Adipocyte (in vitro differentiated cells): Measurements from ENCODE around the gene SLC43A3.

Experiments used
- DNase-seq: peaks from one replicate; pipeline ENCODE4 v3.0.0-alpha.2; 2015; ENCODE audit warnings: low read depth
- H3K27me3 ChIP-seq: replicated peaks from 2 replicates; pipeline ENCODE4 v1.7.0; 2013; ENCODE audit warnings: mild to moderate bottlenecking, low read length, moderate library complexity; ENCODE audit not compliant: control insufficient read depth, insufficient read depth
- H3K36me3 ChIP-seq: 2 replicates; pipeline ENCODE4 v1.7.0; 2013; ENCODE audit warnings: low read length, mild to moderate bottlenecking, moderate library complexity; ENCODE audit not compliant: control insufficient read depth, insufficient read depth, severe bottlenecking
- H3K4me1 ChIP-seq: 2 replicates; pipeline ENCODE4 v1.7.0; 2013; ENCODE audit warnings: mild to moderate bottlenecking, low read length, moderate library complexity; ENCODE audit not compliant: control insufficient read depth, insufficient read depth
- H3K4me3 ChIP-seq: 2 replicates; pipeline ENCODE4 v1.7.0; 2013; ENCODE audit warnings: mild to moderate bottlenecking, low read length, moderate library complexity
- H3K9ac ChIP-seq: 2 replicates; pipeline ENCODE4 v1.7.0; 2013; ENCODE audit warnings: mild to moderate bottlenecking, low read length, moderate library complexity
- H3K9me3 ChIP-seq: 2 replicates; pipeline ENCODE4 v1.7.0; 2013; ENCODE audit warnings: mild to moderate bottlenecking, low read length, moderate library complexity; ENCODE audit not compliant: control insufficient read depth

The SLC43A3 gene

GRCh38 chr11:57425565-57426438 is 1.1 kb downstream of the SLC43A3 start:
- H3K9me3 ChIP-seq, result no peaks in the 10 kb centered on the region
- H3K36me3 ChIP-seq, result peaks cover 2% of the 10 kb centered on the region
- H3K27me3 ChIP-seq, result no peaks in the 10 kb centered on the region
- no peak for DNase-seq
- peaks cover 48% of the 10 kb centered on the region for H3K4me1 ChIP-seq
- H3K9ac ChIP-seq, result peak overlapping the region; percentile 88
- H3K4me3 ChIP-seq, result peak overlapping the region; percentile 75

DNA sequence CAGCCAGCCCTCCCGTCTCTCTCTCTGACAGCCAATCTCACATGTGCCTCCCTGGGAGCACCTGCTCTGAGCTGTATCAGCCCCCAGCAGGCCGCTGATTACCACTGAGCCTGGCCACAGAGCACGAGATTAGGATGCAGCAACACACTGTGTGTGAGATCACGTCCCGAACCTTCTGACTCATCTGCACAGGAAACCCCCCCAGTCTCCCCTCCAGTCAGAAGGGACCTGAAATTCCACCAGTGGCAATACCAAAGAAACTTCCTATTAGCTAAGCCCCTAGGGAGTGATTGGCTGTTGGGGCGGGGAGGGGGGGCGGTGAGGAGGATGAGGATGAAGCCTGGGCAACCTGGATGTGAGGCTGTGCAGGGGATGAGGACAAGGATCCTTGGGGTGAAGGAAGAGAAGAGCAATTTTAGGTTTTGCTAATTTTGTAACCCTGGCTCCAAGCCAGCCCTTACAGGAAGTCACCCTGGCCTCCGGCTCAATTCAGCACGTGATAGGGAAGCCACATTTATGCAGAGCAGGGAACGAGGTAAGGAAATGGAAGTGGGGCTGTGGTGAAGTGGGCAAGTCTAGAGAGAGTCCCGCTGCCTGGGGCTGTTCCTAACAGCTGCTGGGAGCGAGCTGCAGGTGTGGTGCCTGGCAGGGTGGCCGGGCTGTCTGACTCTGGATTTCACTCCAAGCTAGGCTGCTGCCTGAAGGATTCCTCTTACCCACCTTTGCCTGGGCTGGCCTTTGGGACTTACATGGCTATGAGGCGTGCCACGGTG is 1.9 kb downstream of the SLC43A3 start:
- peaks cover 11% of the 10 kb centered on the region for H3K36me3 ChIP-seq
- H3K4me3 ChIP-seq, result peak overlapping the region; percentile 50
- peaks cover 48% of the 10 kb centered on the region for H3K4me1 ChIP-seq
- H3K9me3 ChIP-seq, result no peaks in the 10 kb centered on the region
- DNase-seq, result peak; percentile 42
- H3K27me3 ChIP-seq, result no peaks in the 10 kb centered on the region
- H3K9ac ChIP-seq, result peak overlapping the region; percentile 88

- Histone ChIP-seq H3K9ac (peak overlapping the region; percentile 72), H3K27me3 (no peaks in the 10 kb centered on the region), H3K4me1 (peaks cover 50% of the 10 kb centered on the region), H3K4me3 (peak overlapping the region; percentile 25), H3K36me3 (peaks cover 11% of the 10 kb centered on the region), H3K9me3 (no peaks in the 10 kb centered on the region)
- DNase-seq, result no peak
Measured at GRCh38 chr11:57424137-57424791, 2.7 kb downstream of the SLC43A3 start.

DNA sequence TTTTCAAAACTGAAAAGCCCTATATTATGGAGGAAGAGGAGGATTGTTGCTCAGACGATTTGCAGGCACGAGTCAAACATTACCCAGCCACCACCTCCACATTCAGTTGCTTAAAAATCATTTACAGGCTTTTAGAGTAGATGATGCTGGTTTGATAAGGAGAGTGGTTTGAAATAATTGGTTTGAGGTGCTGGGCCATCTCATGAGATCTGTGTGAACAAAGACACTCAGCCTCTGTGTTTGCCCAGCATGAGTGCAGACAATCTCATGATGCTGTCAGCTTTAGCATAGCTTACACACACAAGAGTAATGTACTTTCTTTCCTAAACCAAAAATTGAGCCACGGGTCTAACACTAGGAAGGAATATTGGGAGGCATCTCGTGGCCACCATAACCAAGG is 4.3 kb downstream of the SLC43A3 start:
- H3K36me3 ChIP-seq, result peaks cover 14% of the 10 kb centered on the region
- peaks cover 50% of the 10 kb centered on the region for H3K4me1 ChIP-seq
- no peak overlapping the region for H3K9ac ChIP-seq
- H3K4me3 ChIP-seq, result no peak overlapping the region
- H3K27me3 ChIP-seq, result no peaks in the 10 kb centered on the region
- H3K9me3 ChIP-seq, result no peaks in the 10 kb centered on the region
- DNase-seq, result no peak

DNA sequence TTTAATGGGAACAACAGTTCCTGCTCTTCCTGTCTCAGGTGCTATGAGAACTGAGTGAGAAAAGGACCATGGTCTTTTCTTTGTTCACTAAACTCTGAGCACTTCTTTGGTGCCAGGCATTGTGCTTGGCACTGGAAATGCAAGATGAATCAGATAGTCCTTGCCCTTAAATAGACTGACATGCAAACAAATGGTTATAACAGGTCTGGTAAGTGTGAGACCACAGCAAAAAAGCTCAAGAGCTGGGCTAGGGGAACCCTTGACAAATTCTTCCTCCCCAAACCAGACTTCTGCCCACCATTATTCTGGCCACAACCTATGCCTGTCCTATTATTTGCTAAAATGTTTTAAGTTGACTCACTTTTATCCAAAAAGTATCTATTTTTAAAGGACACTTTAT is 5.1 kb downstream of the SLC43A3 start:
- H3K9me3 ChIP-seq, result no peaks in the 10 kb centered on the region
- peaks cover 16% of the 10 kb centered on the region for H3K36me3 ChIP-seq
- H3K9ac ChIP-seq, result no peak overlapping the region
- no peak overlapping the region for H3K4me3 ChIP-seq
- peaks cover 50% of the 10 kb centered on the region for H3K4me1 ChIP-seq
- H3K27me3 ChIP-seq, result no peaks in the 10 kb centered on the region
- no peak for DNase-seq

DNA sequence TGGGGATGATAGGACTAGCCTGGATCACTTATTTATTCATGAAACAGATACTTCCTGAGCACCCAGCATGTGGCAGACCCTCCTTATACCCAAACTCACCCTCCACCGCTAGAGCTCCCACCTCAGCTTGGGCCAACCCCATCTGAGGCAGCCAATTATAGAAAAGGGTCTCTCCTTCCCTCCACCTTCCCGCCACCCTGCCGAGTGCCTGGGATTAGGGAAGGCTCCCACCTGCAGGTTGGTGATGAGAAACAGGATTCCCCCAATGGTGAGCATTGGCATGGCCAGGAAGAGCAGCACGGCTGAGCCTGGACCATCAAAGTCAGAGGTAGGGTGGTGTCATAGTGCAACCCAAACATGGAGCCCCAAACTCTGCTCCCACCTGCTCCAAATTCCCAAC is 5.9 kb downstream of the SLC43A3 start:
- no peak for DNase-seq

DNA sequence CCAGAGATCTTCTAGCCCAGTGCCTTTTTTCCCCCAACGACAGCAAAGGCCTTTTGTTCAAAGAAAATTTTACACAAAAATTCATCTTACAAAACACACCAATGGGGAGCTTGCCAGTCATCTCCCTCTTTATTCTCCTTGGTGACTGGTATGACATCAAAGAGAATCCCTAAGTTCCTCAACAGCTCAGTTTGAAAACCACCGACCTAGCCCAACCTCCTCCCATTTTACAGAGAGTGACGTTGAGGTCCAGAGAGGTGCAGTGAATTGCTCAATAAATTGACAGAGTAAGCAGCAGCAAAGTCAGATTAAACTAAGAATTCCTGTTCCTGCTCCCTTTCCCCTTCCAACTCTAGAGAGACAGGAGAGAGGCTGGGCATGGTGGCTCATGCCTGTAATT is 7.8 kb downstream of the SLC43A3 start:
- peaks cover 40% of the 10 kb centered on the region for H3K36me3 ChIP-seq
- no peak for DNase-seq
- peaks cover 31% of the 10 kb centered on the region for H3K4me1 ChIP-seq
- no peak overlapping the region for H3K9ac ChIP-seq
- H3K4me3 ChIP-seq, result no peak overlapping the region
- no peaks in the 10 kb centered on the region for H3K9me3 ChIP-seq
- H3K27me3 ChIP-seq, result no peaks in the 10 kb centered on the region

More for the DNA sequence above, 5.9 kb downstream of the SLC43A3 start:
- Histone ChIP-seq H3K9ac (no peak overlapping the region), H3K4me3 (no peak overlapping the region), H3K36me3 (peaks cover 22% of the 10 kb centered on the region), H3K9me3 (no peaks in the 10 kb centered on the region), H3K27me3 (no peaks in the 10 kb centered on the region), H3K4me1 (peaks cover 50% of the 10 kb centered on the region)

DNA sequence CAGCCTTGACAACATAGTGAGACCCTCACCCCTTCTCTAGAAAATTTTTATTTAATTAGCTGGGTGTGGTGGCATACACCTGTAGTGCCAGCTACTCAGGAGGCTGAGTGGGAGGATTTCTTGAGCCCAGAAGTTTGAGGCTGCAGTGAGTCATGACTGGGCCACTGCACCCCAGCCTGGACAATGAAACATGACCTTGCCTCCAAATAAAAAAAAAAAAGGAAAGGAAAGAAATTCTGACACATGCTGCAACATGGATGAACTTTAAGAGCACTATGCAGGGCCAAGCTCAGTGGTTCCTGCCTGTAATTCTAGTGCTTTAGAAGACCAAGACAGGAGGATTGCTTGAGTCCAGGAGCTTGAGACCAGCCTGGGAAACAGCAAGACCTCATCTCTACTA is 8.8 kb downstream of the SLC43A3 start:
- H3K9ac ChIP-seq, result no peak overlapping the region
- no peak overlapping the region for H3K4me3 ChIP-seq
- peaks cover 30% of the 10 kb centered on the region for H3K4me1 ChIP-seq
- H3K36me3 ChIP-seq, result peaks cover 50% of the 10 kb centered on the region
- DNase-seq, result no peak
- H3K9me3 ChIP-seq, result no peaks in the 10 kb centered on the region
- H3K27me3 ChIP-seq, result no peaks in the 10 kb centered on the region

DNA sequence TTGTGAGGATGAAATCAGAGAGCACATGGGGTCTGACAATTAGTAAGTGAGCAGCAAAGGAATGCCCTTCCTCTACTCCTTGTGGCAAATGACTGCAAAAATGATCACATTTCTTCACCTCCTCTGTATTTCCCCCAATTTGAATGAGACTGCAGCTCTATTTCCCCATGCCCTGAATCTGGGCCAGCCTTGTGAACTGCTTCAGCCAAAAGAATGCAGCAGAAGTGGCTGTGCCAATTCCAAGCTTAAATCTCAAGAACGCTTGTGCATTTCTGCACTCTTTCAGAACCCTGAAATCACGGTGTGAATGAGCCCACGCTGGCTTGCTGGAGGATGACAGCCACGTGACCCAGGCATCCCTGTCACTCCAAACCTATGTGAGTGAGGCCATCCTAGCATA is 9.9 kb downstream of the SLC43A3 start:
- peak; percentile 87 for DNase-seq
- Histone ChIP-seq H3K9me3 (no peaks in the 10 kb centered on the region), H3K36me3 (peaks cover 52% of the 10 kb centered on the region), H3K9ac (peak overlapping the region; percentile 44), H3K4me3 (no peak overlapping the region), H3K27me3 (no peaks in the 10 kb centered on the region), H3K4me1 (peaks cover 30% of the 10 kb centered on the region)

DNA sequence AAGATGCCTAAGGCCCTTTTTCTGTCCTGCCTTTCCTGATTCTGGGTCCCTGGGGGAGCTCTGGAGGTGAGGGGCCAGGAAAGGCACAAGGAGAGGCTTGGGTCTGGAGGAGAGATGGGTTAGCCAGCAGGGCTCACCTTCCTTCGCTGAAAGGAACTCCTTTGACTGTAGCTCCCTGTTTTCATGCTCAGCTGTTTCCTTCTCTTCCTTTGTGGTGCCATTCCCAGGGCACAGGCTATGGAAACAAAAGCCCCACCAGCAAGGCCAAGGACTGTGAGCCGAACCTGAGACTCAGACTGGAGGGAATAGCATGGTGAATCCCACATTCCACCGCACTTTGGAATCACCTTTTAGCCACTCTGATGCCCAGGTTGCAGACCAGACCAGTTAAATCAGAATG is 10.5 kb downstream of the SLC43A3 start:
- DNase-seq, result no peak
- no peak overlapping the region for H3K4me3 ChIP-seq
- peaks cover 52% of the 10 kb centered on the region for H3K36me3 ChIP-seq

DNA sequence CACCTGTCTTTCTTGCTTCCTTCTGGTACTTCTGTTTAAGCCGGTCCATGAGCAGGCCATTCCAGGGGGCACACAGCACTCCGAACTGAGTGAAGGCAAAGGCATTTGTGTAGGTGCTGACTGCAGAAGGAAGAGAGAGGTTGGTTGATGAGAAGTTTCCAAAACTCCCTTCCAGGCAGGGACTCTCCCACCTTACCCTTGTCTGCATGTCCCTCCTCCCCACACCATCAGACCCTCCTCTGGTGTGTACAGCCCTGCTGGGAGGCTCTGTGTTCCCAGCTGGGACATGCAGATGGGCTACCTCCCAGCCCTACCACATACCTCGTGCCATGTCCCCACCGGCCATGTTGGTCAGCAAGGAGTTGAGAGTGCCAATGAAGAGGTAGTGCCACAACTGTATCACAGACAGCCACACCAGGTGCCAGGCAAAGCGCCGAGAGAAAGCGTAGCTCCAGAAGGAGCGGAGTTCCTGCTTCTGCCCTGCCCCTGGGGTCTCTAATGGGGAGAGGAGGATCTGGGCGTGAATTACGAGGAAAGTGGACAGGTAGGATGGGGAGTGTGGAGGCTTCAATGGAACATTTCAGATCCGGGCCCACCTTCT is 12.2 kb downstream of the SLC43A3 start:
- H3K36me3 ChIP-seq, result peaks cover 42% of the 10 kb centered on the region
- no peak overlapping the region for H3K4me3 ChIP-seq
- DNase-seq, result no peak
- H3K4me1 ChIP-seq, result peaks cover 40% of the 10 kb centered on the region
- H3K9ac ChIP-seq, result no peak overlapping the region
- H3K9me3 ChIP-seq, result no peaks in the 10 kb centered on the region
- no peaks in the 10 kb centered on the region for H3K27me3 ChIP-seq

More for the DNA sequence above, 10.5 kb downstream of the SLC43A3 start:
- no peaks in the 10 kb centered on the region for H3K27me3 ChIP-seq
- peaks cover 30% of the 10 kb centered on the region for H3K4me1 ChIP-seq
- no peaks in the 10 kb centered on the region for H3K9me3 ChIP-seq
- H3K9ac ChIP-seq, result peak overlapping the region; percentile 44
